H54 (cell line): Measurements from ENCODE around the gene SLC12A9.

Source experiments
- DNase-seq: peaks from one replicate; pipeline ENCODE4 v3.0.0; 2011; ENCODE audit warnings: low spot score, mixed read lengths; ENCODE audit not compliant: insufficient read length
- FAIRE-seq: peaks from 3 replicates; lab custom pipeline; 2011; peaks lifted over from hg19 to GRCh38; lab: Jason Lieb, UNC
- POLR2A ChIP-seq: IDR thresholded peaks from 2 replicates; pipeline ENCODE4 v1.6.1; 2011; ENCODE audit warnings: low read depth, mild to moderate bottlenecking, low read length

The SLC12A9 gene

DNA sequence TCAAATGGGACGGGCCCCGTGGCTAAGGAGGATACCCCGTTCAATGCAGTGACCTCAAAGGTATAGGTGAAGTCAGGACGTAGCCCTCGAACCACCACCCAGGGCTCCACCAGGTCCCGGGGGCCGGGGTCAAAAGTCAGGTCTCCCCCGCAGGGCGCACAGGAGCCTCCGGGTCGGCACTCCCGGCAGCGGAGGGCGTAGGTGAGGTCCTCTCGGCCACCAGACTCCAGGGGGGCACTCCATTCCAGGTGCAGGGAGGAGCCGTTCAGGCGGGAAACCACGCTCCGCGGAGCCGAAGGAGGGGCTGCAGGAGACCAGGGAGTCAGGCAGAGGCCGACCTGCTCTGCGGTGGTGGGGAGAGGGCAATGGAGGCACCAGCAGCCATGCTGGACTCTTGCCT, 32.9 kb upstream of the SLC12A9 start:
- DNase-seq: no peak
- no peak for TF ChIP-seq POLR2A
- no peak for FAIRE-seq

- no peak for TF ChIP-seq POLR2A
- no peak for DNase-seq
- no peak for FAIRE-seq
Measured at GRCh38 chr7:100822236-100823139, 30.0 kb upstream of the SLC12A9 start.

GRCh38 chr7:100823140-100823525, 29.4 kb upstream of the SLC12A9 start:
- TF ChIP-seq POLR2A: no peak
- FAIRE-seq (no peak), DNase-seq (no peak)

- TF ChIP-seq POLR2A: no peak
- FAIRE-seq (no peak), DNase-seq (no peak)
Measured at GRCh38 chr7:100823534-100823933, 29.0 kb upstream of the SLC12A9 start.

- DNase-seq (no peak), FAIRE-seq (no peak)
- no peak for TF ChIP-seq POLR2A
Measured at GRCh38 chr7:100824499-100825214, 27.9 kb upstream of the SLC12A9 start.

DNA sequence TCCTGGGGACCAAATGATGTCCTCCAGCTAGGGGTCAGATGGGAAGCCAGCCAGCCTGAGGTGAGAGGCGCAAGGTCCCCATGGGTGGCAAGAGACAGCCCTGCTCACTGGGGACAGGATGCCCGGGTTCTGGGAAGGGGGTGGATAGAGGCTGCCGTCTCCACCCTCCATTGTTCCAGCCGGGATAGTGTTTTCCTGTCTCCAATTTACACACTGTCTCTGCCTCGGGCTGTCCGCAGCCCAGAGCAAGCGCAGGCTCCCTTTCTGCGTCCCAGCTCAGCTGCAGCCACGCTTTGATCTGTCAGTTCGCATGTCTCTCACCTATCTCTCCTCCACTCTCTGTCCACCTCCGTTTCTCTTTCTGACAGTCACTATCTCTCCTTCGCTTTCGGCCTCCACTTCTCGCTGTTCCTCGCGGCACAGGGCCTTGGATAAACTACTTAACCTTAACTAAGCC, 27.3 kb upstream of the SLC12A9 start:
- FAIRE-seq (no peak), DNase-seq (no peak)
- no peak for TF ChIP-seq POLR2A

- TF ChIP-seq POLR2A: no peak
- no peak for FAIRE-seq
- no peak for DNase-seq
Measured at GRCh38 chr7:100825751-100826513, 26.6 kb upstream of the SLC12A9 start.

GRCh38 chr7:100826514-100827329, 25.8 kb upstream of the SLC12A9 start:
- no peak for DNase-seq
- no peak for FAIRE-seq

DNA sequence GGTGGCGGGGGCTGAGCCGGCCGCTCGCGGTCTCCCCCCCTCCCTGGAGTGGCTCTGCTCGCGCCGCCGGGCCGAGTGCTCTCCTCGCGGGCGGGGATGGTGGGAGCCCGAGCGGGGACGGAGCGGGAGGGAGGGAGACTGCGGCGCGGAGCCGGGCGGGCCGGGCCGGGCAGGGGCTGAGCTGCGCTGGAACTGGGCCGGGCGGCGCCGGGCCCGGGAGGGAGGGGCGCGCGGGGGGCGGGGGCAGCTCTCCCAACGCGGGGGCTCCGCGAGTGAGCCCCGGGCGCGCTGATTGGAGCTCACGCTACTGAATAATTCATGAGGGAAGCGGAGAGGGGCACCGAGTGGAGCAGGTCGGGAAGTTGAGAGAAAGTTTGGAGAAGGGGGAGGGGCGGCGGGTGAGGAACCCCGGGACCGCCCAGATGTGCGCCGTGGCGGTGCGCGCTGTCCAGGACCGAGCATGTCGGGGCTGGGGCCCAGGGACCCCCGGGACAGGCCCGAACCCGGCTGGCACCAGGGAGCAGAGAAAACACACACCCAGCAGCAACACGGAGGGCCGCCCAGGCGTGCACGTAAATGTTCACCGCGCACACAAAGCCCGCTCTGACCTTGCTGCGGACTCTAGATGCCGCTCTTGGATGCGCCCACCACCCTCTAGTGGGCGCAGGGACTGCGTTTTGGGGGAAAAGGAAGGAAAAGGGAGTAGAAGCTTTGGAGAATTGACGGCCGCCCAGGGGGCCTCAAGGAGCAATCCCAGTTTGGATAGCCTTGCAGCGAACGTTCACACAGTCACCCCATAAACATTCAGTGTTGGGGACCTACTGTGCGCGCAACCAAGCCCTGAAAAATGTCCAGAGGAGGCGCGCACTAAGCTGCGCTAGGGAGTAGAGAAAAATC, 24.9 kb upstream of the SLC12A9 start, which contains the start of gene EPHB4:
Gene EPHB4, minus strand, starts transcription at position 194 of the 897 bp plus-strand sequence. CDS start 493 bp downstream, outside the sequence.
- DNase-seq: peak; percentile 81

More at GRCh38 chr7:100826514-100827329, 25.8 kb upstream of the SLC12A9 start:
- no peak for TF ChIP-seq POLR2A

GRCh38 chr7:100829150-100829716, 23.3 kb upstream of the SLC12A9 start:
- no peak for TF ChIP-seq POLR2A
- DNase-seq (no peak), FAIRE-seq (no peak)

More for the DNA sequence above, 24.9 kb upstream of the SLC12A9 start, which contains the start of gene EPHB4:
- no peak for FAIRE-seq
- peak; percentile 39; the same call in 1 of the 2 replicates for TF ChIP-seq POLR2A

- FAIRE-seq: no peak
- TF ChIP-seq POLR2A: no peak
- no peak for DNase-seq
Measured at GRCh38 chr7:100830396-100830795, 22.1 kb upstream of the SLC12A9 start.
